HTR-8/SVneo (cell line): ENCODE data around the gene GBF1.

Source experiments
- DNase-seq: peaks from one replicate; pipeline ENCODE4 v3.0.0; 2011; ENCODE audit warnings: low spot score, mixed read lengths; ENCODE audit not compliant: insufficient read length
- FAIRE-seq: peaks from 2 replicates; lab custom pipeline; 2011; peaks lifted over from hg19 to GRCh38; lab: Jason Lieb, UNC

GBF1 gene

GRCh38 chr10:102414749-102415148, 169.4 kb downstream of the GBF1 start:
- FAIRE-seq (no peak), DNase-seq (no peak)

GRCh38 chr10:102416283-102416682, 171.0 kb downstream of the GBF1 start:
- FAIRE-seq (no peak), DNase-seq (no peak)

GRCh38 chr10:102416695-102417094, 171.4 kb downstream of the GBF1 start:
- DNase-seq: no peak
- FAIRE-seq: no peak

- FAIRE-seq (no peak), DNase-seq (no peak)
These were observed 173.4 kb downstream of the GBF1 start, which contains the start of gene PSD for GRCh38 chr10:102418622-102419268. TSS of gene PSD (minus strand) at chr10:102418785. CDS start at chr10:102417038, 1,747 bp downstream.

- DNase-seq (peak; percentile 49), FAIRE-seq (peak; percentile 72)
These were observed 174.2 kb downstream of the GBF1 start for GRCh38 chr10:102419269-102420180.

- FAIRE-seq (no peak), DNase-seq (no peak)
These were observed 174.9 kb downstream of the GBF1 start for GRCh38 chr10:102420181-102420713.

GRCh38 chr10:102420714-102421506, 175.6 kb downstream of the GBF1 start, which contains the start of gene FBXL15:
TSS of gene FBXL15 (plus strand) at chr10:102420836. CDS start at chr10:102421130, 294 bp downstream.
- peak; percentile 86 for FAIRE-seq

GRCh38 chr10:102421507-102421756, 176.1 kb downstream of the GBF1 start:
- DNase-seq: no peak
- no peak for FAIRE-seq

More at GRCh38 chr10:102420714-102421506, 175.6 kb downstream of the GBF1 start, which contains the start of gene FBXL15:
- peak; percentile 94 for DNase-seq

- peak; percentile 4 for FAIRE-seq
- DNase-seq: no peak
These were observed 176.6 kb downstream of the GBF1 start for GRCh38 chr10:102421757-102422512.

GRCh38 chr10:102422545-102423129, 177.3 kb downstream of the GBF1 start:
- FAIRE-seq: no peak

GRCh38 chr10:102423372-102423968, 178.1 kb downstream of the GBF1 start:
- DNase-seq (no peak), FAIRE-seq (no peak)

More at GRCh38 chr10:102422545-102423129, 177.3 kb downstream of the GBF1 start:
- DNase-seq: no peak

- FAIRE-seq: no peak
These were observed 178.8 kb downstream of the GBF1 start for GRCh38 chr10:102424145-102424544.

GRCh38 chr10:102424916-102425315, 179.6 kb downstream of the GBF1 start:
- no peak for DNase-seq
- FAIRE-seq: no peak

More at GRCh38 chr10:102424145-102424544, 178.8 kb downstream of the GBF1 start:
- no peak for DNase-seq

GRCh38 chr10:102425444-102425843, 180.1 kb downstream of the GBF1 start:
- FAIRE-seq: no peak

GRCh38 chr10:102426803-102427287, 181.5 kb downstream of the GBF1 start:
- FAIRE-seq (no peak), DNase-seq (no peak)

More at GRCh38 chr10:102425444-102425843, 180.1 kb downstream of the GBF1 start:
- no peak for DNase-seq

- FAIRE-seq: no peak
- no peak for DNase-seq
These were observed 184.1 kb downstream of the GBF1 start for GRCh38 chr10:102429468-102429867.

- FAIRE-seq (no peak), DNase-seq (no peak)
These were observed 186.3 kb downstream of the GBF1 start for GRCh38 chr10:102431452-102432124.
